IMR-90 (cell line): ENCODE measurements around the gene PBOV1.

Source experiments
- BHLHE40 ChIP-seq: fragments of 150-350 bp; IDR thresholded peaks from 2 replicates; pipeline ENCODE4 v1.6.1; 2016; ENCODE audit warnings: mild to moderate bottlenecking, low read depth, low read length
- CEBPB ChIP-seq: IDR thresholded peaks from 2 replicates; pipeline ENCODE4 v1.6.1; 2012; ENCODE audit warnings: low read depth, low read length, improper control_type of control experiment
- FOS ChIP-seq: fragments of 150-350 bp; IDR thresholded peaks from 2 replicates; pipeline ENCODE4 v1.6.1; 2016; ENCODE audit warnings: low read depth, low read length
- MAFK ChIP-seq: IDR thresholded peaks from 2 replicates; pipeline ENCODE4 v1.6.1; 2012; ENCODE audit warnings: low read depth, low read length, improper control_type of control experiment
- MAZ ChIP-seq: IDR thresholded peaks from 2 replicates; pipeline ENCODE4 v1.6.1; 2012; ENCODE audit warnings: low read depth, mild to moderate bottlenecking, low read length, improper control_type of control experiment, moderate library complexity, borderline replicate concordance
- MXI1 ChIP-seq: IDR thresholded peaks from 2 replicates; pipeline ENCODE4 v1.6.1; 2012; ENCODE audit warnings: low read depth, mild to moderate bottlenecking, low read length, moderate library complexity, borderline replicate concordance
- NFE2L2 ChIP-seq: fragments of 150-350 bp; IDR thresholded peaks from 2 replicates; pipeline ENCODE4 v1.6.1; 2016; ENCODE audit warnings: low read depth, mild to moderate bottlenecking, low read length
- POLR2A ChIP-seq: IDR thresholded peaks from 2 replicates; pipeline ENCODE4 v1.6.1; 2012; ENCODE audit warnings: mild to moderate bottlenecking, low read depth, low read length
- RAD21 ChIP-seq: IDR thresholded peaks from 2 replicates; pipeline ENCODE4 v1.6.1; 2012; ENCODE audit warnings: low read length, improper control_type of control experiment
- RCOR1 ChIP-seq: IDR thresholded peaks from 2 replicates; pipeline ENCODE4 v1.6.1; 2012; ENCODE audit warnings: mild to moderate bottlenecking, low read length, improper control_type of control experiment; ENCODE audit not compliant: insufficient replicate concordance
- RFX5 ChIP-seq: IDR thresholded peaks from 2 replicates; pipeline ENCODE4 v1.8.0; 2012; ENCODE audit warnings: low read depth, mild to moderate bottlenecking, low read length, moderate library complexity
- SMC3 ChIP-seq: fragments of 150-350 bp; IDR thresholded peaks from 2 replicates; pipeline ENCODE4 v1.6.1; 2016; ENCODE audit warnings: low read depth, mild to moderate bottlenecking, antibody characterized with exemption, low read length, moderate library complexity
- TF ChIP-seq, protein P1 (sequence below): fragments of 150-350 bp; IDR thresholded peaks from 2 replicates; pipeline ENCODE4 v1.6.1; 2016; ENCODE audit warnings: low read depth, mild to moderate bottlenecking, low read length, moderate library complexity, borderline replicate concordance
- TF ChIP-seq, protein P2 (sequence below): conservative IDR thresholded peaks from 2 replicates; pipeline ENCODE4 v1.5.1; 2012; ENCODE audit warnings: mild to moderate bottlenecking, low read depth, low read length, improper control_type of control experiment

DNA sequence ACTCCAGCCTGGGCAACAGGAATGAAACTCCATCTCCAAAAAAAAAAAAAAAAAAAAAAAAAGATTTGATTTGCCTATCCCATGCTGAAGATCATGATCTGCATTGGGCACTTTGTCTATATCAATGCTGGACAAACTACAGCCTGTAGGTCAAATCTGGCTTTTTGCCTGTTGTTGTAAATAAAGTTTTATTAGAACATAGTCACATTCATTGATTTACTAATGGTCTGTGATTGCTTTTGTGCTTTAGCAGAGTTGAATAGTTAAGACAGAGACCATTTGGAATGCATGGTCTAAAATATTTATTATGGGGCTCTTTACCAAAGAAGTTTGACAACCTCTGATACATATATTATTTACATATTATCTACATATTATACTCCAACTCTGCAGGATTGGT, 14.0 kb downstream of the PBOV1 start:
- TF ChIP-seq, protein P1, sequence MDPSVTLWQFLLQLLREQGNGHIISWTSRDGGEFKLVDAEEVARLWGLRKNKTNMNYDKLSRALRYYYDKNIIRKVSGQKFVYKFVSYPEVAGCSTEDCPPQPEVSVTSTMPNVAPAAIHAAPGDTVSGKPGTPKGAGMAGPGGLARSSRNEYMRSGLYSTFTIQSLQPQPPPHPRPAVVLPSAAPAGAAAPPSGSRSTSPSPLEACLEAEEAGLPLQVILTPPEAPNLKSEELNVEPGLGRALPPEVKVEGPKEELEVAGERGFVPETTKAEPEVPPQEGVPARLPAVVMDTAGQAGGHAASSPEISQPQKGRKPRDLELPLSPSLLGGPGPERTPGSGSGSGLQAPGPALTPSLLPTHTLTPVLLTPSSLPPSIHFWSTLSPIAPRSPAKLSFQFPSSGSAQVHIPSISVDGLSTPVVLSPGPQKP: no peak
- TF ChIP-seq, protein P2, sequence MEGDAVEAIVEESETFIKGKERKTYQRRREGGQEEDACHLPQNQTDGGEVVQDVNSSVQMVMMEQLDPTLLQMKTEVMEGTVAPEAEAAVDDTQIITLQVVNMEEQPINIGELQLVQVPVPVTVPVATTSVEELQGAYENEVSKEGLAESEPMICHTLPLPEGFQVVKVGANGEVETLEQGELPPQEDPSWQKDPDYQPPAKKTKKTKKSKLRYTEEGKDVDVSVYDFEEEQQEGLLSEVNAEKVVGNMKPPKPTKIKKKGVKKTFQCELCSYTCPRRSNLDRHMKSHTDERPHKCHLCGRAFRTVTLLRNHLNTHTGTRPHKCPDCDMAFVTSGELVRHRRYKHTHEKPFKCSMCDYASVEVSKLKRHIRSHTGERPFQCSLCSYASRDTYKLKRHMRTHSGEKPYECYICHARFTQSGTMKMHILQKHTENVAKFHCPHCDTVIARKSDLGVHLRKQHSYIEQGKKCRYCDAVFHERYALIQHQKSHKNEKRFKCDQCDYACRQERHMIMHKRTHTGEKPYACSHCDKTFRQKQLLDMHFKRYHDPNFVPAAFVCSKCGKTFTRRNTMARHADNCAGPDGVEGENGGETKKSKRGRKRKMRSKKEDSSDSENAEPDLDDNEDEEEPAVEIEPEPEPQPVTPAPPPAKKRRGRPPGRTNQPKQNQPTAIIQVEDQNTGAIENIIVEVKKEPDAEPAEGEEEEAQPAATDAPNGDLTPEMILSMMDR: no peak
- TF ChIP-seq RAD21 (no peak), BHLHE40 (no peak), POLR2A (no peak), MXI1 (no peak), MAZ (no peak), MAFK (no peak), NFE2L2 (no peak), SMC3 (no peak), RCOR1 (no peak), FOS (no peak), CEBPB (no peak), RFX5 (no peak)
